ENCODE data around the gene JAKMIP2.

DNA sequence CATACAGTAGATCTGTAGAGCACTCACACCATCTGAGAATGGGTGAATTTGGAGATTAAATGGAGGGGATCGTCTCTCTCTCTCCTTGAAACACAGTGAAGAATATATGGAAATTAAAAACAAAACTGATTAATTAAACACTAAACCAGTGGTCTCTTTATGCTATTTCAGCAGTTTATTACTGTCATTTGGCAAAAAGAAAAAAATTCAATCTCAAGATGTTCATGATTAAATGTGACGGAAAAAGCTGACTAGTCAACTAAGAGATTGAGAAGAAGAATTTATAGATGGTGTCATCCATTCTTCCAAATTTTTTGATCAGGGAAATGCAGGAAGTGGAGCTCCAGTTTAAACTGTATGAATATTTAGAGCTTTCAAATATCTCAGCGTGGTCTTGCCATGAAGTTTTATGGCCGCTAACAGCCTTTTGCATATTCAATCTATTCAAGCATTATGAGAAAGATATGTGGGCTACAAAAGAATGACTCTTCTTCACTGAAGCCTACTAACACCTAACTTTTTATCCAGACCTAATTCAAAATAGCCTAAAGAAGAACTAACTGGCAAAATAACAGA lies 151.0 kb downstream of the JAKMIP2 start:
- no peak for TF ChIP-seq POLR2A (IDR thresholded peaks at IDR 0.05; ENCODE audit: low read length)
- no peak for TF ChIP-seq GATA1 (IDR thresholded peaks at IDR 0.05; ENCODE audit: low read depth, low read length)
